ENCODE data around the gene CRYL1.
A peak's percentile ranks its signal among the peaks of the same experiment; 100 is the strongest.
"Not testable (repeated sequence)": the region's sequence is repeated elsewhere in the genome, so short reads cannot be mapped to it uniquely, and the experiment has no call there.

CRYL1 gene

DNA sequence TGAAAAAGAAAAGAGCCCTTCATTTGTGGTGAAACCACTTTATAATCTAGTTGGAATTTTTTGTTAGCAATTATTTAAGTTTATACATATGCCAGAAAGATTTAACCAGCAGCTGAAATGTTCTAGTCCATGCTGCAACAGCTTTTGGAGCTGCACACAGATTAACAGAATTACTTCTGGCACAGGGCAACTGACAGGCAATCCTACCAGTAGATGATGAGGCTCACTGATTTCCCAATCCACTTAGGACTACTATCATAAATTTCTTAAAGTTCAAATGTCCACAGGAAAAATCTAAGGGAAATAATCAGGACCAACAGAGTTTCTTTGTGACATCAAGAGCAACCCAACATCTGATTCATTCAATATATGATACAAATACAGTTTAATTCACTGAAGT lies 78.8 kb downstream of the CRYL1 start:
- DNase-seq = no peak

DNA sequence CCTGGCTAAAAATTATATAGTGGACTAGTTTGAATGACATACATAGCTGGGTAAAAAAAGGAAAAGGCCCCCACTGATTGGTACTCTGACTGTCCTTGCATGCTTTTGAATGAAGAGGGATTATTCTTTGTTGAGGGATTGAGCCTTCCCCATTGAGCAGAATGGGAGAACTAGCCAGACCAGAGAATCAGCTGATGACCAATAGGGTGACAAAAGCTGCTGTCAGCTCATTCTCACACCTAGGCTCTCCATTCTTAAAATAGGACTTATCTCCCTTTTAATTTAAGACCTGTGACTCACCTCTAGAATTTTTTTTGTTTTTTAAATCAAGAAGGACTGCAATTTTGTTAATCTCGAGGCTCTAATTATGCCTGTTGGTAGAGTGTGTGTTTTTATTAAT lies 79.3 kb downstream of the CRYL1 start:
- no peak for DNase-seq

DNA sequence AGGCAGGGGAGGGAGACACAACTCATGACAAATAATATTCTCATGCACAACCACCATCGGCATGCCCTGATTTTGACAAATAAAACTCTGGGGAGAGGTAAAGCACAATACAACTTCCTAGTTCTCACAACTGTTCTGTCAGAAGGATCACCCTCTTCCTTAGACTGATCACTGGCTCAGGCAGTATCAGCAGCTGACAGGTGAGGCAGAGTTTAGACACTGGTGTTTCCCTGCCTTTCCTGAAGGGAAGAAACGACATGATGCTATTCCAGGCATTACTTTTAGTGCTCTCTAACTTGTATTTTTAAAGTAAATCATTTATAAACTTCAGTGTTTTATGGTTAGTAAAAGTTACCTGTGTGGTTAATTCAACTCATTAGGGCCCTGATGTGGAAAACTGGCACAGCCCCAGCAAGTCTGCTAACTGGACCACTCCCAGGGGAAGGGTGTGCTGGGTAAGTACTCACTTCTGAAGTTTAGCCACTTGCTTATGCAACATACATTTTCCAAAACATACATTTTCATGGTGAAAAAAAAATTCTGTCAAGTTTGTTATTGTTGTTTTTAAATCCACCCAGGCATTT lies 82.8 kb downstream of the CRYL1 start:
- DNase-seq = no peak

DNA sequence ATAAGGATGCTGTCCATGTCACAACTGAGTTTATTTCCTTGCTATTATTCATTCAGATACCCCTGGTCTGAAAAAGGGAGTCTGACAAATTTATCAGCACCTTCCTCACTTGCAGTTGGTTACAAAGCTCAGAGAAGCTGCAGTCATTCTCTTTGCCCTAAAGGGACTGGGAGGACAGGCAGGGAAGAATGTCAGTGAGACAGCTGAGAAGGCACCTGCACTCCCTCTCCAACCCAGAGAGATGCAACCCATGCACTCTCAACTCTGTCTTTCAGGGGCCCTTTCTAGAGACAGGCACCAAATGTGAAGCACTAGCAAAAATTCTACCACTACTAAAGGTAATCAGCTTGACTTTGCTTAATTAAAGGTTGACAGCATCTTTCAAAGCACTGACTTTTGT lies 83.3 kb downstream of the CRYL1 start:
- DNase-seq = no peak

DNA sequence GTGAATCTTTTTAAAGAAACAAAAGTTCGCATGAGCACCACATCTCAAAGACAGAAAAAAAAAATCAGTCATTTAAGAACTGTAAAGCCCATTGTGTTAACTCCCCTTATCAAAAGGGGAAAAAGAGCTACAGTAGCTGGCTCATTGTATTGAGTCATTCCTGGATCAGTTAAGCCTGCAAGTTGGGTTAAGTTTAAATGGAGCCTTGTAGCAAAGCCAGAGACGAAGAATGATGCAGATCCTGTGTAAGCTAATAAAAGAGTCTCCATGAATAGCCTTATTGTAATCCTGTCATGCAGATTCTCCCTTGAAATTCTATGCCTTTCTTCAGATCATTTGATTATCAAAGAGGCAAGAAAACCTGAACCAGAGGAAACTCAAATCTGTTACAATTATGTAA lies 83.8 kb downstream of the CRYL1 start:
- no peak for DNase-seq

DNA sequence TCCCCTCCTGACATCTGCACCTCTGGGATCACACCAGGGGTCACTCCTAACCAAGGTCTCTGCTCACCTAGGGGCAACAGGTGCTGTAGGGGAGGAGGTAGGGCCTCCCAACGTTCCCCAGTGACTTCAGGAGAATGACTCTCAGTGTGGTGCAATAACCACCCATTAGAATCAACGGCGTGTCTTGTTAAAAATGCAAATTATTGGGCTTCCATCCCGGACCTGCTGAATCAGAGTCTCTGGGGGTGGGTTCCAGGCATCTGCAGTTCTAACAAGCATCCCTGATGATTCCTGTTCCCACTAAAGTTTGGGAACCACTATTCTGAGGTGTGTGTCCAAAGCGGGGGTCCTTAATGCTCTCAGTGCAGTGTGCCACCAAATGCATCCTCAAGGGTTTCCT lies 84.6 kb downstream of the CRYL1 start:
- DNase-seq = no peak

DNA sequence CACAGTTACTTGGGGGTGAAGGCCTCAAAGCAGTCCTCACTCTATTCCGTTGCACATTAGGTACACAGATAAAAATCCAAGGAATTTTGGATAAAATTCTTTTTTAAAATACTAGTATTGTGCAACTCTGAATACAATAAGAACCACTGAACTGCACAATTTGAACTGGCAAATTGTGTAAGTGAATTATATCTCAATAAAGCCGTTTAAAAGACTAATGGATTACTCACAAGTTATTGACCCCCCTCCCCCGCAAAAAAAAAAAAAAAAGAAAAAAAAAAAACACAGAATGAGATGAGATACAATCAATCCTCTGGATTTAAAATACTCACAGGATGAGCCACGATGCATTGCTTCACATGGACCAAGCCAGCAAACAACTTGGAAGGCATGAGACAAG lies 86.4 kb downstream of the CRYL1 start:
- no peak for DNase-seq

DNA sequence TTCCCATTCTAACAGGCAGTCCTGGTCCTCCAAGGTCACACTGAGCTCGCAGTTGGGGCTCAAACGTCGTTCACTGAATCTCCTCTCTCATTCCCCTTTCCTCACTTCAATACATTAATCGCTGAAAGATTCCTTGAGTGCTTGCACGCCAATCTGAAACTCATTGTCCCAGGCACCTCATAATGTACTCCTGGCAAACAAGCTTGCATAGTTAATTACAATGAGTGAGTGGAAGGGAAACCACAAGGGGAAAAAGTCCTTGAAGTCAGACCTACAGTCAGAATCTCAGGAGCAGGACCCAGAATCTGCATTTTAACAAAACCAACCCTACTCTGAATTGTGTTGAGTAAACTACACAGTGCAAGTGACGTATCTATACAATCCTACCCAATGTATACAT lies 86.9 kb downstream of the CRYL1 start:
- DNase-seq = no peak

DNA sequence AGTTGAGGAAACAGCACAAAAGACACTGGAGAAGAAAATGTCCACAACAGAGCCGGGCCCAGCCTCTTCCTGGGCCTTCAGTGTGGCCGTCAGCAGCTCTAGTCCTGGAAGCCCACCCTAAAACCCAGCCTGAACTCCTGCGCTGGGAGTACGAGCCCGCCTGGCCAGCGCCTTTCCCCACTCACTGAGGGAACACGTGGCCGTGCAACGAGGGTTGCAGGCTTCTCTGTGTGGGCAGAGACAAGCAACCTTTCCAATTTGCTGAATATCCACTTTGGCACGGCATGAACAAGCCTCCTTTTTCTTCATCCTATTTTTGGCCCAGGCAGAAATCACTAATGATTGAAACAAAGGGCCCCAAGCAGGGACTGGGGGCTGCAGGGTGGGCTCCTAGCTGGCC lies 89.2 kb downstream of the CRYL1 start:
- DNase-seq = no peak

DNA sequence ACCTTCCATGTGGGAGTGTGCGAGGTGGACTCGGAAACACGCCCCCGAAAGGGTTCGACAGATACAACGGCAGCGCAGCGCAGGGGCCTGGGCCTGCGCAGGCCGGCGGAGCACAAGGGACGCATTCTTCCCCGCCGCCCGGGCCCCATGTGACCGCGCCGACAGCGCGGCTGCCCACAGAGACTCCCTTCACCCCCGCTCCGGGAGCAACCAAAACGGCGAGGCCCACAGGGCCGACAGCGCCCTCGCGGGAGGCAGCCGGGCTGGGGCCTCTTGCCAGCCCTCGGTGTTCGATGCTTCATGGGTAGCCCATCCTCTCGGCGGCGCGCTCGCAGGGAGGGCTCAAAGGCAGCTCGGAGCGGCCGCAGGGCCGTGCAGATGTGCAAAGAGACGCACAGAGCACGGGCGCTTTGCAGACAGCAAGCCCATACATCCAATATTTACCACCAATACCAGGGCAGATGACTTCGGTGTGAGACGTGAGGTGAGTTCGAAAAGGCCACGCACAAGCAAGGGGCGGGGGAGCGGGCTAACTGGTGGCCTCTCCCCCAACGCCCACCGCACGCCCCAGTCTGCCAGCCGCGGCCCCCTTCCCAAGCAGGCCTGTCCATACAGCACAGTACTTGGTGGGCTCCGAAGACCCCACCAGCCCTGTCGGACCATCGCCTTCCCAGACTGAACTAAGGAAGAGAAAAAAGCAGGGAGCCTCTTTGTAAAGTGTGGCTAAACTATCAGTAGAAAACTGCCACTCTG lies 89.9 kb downstream of the CRYL1 start:
- DNase-seq = peak; percentile 70

DNA sequence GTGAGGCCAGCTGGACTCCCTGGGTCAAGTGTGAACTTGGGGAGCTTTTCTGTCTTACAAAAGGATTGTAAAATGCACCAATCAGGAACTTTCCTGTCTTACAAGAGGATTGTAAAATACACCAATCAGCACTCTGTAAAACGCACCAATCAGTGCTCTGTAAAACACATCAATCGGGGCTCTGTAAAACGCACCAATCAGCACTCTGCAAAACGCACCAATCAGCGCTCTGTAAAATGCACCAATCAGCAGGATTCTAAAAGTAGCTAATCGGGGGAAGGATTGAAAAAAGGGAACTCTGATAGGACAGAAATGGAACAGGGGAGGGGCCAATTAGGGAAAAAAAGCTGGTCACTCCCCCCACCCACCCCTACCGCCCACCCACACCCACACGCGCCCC lies 91.4 kb downstream of the CRYL1 start:
- not testable (repeated sequence) for DNase-seq

DNA sequence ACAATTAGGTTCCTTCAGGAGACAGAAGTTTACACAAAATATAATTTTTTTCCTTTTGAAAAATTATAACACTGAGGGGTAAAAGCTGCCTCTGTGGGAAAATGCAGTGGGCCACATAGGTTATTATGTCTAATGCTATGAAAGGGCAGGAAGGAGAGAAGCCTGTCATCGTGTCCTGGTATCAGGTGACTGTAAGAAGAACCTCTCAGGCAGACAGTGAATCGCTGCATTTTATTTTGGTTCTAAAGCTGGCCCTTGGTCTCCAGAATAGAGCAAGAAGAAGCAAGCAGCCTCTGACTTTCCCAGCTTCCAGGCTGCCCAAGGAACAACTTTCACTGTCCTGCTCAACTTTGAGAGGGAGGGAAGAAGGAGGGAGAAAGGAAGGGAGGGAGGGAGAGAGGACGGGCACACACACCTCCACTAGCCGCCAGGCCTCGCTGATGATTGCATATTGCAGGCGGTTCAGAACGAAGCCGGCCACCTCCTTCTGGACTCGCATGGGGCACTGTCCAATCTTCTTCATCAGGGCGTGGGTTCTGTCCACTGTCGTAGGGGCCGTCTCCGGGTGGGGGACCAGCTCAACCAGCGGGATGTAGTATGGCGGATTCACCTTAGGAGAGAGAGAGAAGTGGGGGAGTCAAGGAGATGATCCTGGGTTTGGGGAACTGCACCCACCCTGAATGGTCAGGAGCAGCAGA lies 93.8 kb downstream of the CRYL1 start:
- DNase-seq = no peak

DNA sequence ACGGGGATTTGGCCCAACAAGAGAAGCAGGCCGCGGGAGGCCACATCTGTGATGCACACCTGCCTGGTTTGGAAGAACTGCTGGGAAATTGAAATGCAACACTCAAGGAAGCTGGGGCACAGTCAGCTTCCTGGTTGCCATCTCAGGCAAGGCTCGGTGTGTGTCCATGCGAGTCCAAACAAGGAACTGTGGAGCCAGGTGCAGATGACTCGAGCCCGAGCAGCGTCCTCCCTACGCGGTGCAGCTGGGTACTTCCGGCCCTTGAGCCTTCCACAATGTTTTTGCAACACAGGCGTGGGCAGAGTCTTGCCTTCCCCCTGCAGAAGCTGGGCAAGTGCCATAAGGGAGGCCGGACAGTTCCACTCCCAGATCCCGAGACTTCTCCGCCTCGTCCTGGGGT lies 94.6 kb downstream of the CRYL1 start:
- DNase-seq = no peak

DNA sequence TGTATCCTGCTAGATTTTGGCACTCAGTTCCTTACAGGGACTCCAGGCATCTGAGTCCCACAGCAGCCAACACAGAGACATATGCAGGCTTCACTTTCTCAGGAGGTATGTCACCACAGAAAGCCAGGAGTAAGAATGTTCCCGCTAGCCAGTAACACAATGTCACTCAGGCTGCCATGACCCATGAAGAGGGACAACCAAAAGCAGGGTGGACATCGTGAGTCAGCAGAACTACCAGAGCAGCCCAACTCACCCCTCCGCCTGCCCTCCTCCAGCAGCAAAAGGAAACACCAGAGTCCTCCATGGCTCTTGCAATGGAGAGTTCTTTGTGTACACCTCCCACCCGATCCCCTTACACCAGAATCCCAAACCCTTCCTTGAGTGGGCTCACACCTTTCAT lies 95.4 kb downstream of the CRYL1 start:
- DNase-seq = no peak

DNA sequence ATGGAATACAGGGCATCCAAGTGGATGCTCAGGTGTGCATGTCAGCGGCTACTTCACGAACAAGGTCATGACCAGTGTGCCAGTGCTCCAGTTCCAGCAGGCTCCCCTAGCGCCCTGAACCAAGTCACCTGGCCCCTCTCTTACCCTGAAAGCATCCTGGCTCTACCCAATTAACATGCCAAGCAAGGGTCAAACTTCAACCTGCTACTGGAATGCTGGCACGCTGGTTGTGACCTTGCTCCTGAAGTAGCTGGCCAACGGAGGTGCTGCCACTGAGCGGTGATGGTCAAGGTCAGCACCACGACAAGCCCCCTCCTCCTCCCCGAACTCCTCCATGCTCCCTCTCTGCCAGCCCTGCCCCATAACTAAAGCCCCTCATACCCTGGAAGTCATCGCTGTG lies 96.0 kb downstream of the CRYL1 start:
- DNase-seq = no peak

DNA sequence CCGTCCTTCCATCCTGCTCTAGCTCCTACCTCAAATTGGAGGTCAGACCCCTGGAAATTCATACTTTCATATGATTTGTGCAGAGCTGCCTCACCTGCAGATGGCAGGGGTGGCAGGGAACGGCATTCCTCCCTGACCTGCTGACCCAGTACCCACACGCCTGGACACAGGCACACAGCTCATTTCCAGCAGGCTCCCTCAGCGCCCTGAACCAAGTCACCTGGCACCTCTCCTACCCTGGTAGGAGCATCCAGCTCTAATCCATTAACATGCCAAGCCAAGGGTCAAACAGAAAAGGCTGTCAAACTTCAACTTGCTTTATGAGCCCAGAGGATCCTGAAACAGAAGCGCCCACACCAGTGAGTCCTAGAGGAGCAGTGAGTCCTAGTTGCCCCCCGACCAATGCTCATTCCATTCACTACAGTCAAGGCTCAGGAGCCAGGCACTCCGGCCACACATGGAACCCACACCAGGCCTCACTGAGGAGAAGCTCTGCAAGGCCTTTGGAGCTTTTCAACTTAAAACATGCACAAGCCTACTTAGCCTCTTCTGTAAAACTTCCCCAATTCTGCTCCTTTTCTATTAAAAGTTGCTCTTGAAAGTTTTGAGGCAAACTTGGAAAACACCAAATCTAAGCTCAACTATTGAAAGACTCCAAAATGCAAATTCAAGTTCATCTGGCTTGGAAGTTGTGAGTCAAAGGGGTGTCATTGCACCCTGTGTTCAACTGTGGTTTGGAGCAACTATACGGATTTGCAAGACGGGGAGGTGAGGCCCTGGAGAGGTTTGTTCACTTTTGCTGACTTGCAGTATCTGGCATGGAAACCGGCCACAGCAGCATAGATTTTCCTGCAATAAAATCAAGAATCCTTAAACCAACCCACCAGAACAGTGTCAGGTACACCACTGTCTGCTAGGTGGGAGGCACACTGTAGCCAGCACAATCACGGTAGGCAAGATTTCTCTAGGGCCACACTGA lies 96.7 kb downstream of the CRYL1 start:
- no peak for DNase-seq

DNA sequence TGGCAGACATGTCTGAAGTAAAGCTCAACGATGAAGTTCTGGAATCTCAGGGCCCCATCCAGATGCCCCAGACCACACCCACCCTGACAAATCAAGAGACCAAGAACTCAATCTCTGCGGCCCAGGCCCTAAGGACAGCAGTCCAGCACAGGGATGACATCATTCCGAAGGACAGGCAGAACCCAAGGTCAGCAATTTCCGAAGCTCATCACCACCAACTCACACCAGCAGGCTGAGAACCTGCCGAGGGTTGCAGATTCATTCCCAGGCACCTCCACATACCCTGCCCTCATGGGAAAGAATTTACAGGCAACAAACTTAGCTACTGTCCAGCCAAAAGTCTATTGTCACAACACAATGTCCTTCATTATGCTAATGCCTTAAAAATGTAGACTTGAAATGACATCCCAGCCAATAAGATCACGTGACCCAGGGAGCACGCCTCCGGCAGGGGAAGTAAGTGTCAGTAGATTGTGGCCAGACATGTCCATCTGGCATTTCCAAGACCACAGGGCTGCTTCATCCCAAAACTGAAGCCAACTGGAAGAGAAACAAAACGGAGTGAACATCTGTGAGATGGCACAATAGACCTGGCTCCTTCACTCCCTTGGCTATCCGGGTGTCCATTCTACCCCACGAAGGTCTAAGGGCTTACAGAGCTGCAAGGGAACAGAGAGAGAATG lies 98.8 kb downstream of the CRYL1 start:
- no peak for DNase-seq

DNA sequence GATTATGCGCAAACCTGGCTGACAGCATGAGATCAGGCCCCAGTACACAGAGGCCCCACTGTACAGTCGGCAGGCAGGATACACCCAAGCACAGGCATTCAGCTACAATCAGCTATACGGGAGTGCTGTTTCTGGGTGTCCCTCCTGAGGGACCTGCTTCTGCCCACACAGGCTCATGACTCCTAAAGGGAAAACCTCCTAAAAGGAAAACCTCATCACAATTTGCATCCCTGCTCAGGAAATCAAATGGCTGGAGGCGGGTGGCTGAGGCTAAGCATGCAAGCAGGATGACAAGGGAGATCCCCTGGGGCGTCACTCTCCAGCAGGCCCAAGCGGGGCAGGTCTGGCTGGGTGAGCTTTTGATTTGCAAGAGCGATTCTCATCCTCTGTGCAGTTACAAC lies 99.8 kb downstream of the CRYL1 start:
- peak; percentile 65 for DNase-seq

DNA sequence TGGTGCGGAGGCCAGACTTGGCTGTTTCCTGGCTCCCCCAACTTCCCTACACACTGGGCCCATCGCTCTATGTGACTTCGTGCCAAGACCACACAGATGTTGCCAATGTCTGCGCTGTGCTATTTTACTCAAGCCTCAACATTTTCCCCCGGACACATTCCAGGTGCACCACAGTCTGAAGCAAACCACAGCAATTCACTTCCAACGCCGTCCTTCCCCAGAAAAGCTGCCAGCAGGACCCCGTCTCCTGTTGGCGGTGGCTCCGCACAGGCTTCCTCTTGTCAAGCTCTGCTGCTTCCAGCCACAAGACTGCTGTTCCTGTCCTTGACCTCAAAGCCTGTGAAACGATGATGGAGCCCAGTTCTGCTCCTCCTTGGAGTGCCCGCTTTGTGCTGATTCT lies 100.7 kb downstream of the CRYL1 start:
- no peak for DNase-seq

DNA sequence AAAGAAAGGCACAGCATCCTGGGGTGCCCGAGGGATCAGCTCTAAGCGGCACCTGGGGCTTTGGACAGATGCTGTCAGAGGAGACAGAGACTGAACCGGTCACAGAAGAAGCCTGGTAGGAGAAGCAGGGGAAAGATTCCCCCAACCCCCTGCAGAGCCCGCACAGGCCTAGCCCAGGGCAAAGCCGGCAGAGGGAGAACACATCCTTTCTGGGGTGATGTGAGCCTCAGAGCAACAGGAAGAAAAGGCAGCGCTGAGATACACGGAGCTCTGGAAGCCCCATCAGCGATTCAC lies 101.2 kb downstream of the CRYL1 start:
- DNase-seq = no peak

DNA sequence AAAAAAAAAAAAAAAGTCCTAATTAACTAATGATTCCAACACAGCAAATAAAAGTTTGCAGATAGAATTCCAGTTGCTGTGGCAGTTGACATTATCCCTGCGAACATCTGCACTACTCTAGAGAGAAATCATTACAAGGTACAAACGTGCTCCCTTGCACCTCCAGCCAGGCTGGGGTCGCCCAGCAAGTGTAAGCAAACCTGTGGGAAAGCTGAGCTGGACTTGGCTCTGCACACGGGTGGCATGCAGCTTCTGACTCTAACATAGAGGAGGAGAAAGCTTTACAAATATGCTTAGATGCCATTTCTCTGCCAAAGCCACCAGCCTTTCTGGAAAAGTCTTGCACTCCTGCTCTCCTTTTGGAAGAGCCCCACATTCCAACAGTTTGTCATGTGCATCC lies 103.3 kb downstream of the CRYL1 start:
- no peak for DNase-seq

DNA sequence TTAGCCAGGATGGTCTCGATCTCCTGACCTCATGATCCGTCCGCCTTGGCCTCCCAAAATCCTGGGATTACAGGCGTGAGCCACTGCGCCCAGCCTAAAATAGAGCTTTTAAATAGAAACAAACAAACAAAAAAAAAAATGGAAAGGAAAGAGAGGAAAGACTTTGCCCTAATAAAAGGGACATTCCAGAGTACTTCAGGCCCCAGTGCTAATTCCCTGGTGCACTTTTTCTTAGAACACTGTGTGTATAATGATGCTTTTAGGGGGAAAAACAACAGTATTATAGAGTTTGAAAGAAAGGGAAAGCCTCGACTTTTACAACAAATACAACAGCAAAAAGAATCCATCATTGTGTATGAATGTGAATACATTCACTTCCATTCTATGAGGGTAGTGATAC lies 104.7 kb downstream of the CRYL1 start:
- DNase-seq = no peak

DNA sequence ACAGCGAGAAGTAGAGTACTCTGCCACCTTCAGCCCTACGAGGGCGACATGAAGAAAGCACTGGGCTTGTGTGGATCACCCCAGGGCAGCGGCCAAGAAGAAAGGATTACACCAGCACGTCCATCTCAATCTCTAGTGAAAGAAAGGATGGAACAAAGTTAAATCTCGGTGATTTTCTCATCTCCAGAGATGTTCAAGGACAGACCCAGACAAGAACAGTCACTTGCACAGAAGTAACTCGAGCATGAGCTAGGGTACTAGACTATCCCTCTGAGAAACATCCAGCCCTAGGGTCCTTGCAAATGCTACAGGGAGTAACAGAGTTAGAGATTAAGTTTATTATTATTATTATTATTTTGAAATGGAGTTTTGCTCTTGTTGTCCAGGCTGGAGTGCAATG lies 106.7 kb downstream of the CRYL1 start:
- DNase-seq = no peak
